ENCODE data around the gene PYY.
A peak's percentile ranks its signal among the peaks of the same experiment; 100 is the strongest.
"Not testable (repeated sequence)": the region's sequence is repeated elsewhere in the genome, so short reads cannot be mapped to it uniquely, and the experiment has no call there.

PYY gene

GRCh38 chr17:43999024-43999423 lies 45.3 kb upstream of the PYY start:
- POLR2A ChIA-PET: interaction anchor here (0.5 to 0.7 kb wide), 2 partner anchors 171 to 199 kb away, joined by 3 to 4 read pairs; no protein-coding TSS in a partner anchor

GRCh38 chr17:43998552-43998951 lies 44.8 kb upstream of the PYY start:
- ChIA-PET POLR2A (interaction anchor here (0.5 to 0.9 kb wide), 3 partner anchors 9 to 200 kb away, joined by 3 read pairs; no protein-coding TSS in a partner anchor), CTCF (interaction anchor here (0.9 to 12.4 kb wide), 7 partner anchors 13 to 170 kb away, joined by 4 to 320 read pairs (median 66); partner anchors contain the start of genes CD300LG, MPP2 and PPY)
- H3K4me3 ChIP-seq (ENCODE audit: low read depth, low read length): no peak overlapping the region
- no peak for DNase-seq (ENCODE audit: low read depth, low spot score)
- TF ChIP-seq CTCF (IDR thresholded peaks at IDR 0.05; ENCODE audit: insufficient read depth, low read length, missing control alignments): no peak

More at GRCh38 chr17:43999024-43999423, 45.3 kb upstream of the PYY start:
- H3K4me3 ChIP-seq (ENCODE audit: low read depth, low read length): no peak overlapping the region
- no peak for DNase-seq (ENCODE audit: low read depth, low spot score)
- CTCF ChIA-PET: interaction anchor here (0.9 to 12.4 kb wide), 7 partner anchors 10 to 170 kb away, joined by 4 to 320 read pairs (median 66); partner anchors contain the start of genes MPP2 and PPY
- TF ChIP-seq CTCF (IDR thresholded peaks at IDR 0.05; ENCODE audit: insufficient read depth, low read length, missing control alignments): no peak

- POLR2A ChIA-PET; DNase-seq (ENCODE audit: low read depth, low spot score); H3K4me3 ChIP-seq (ENCODE audit: low read depth, low read length): not testable (repeated sequence)
- CTCF ChIA-PET: interaction anchor here (1.0 to 12.4 kb wide), 9 partner anchors 12 to 151 kb away, joined by 3 to 320 read pairs (median 5); partner anchors contain the start of genes CD300LG, MPP2 and PPY
Observed at GRCh38 chr17:43997180-43997579, 43.4 kb upstream of the PYY start.

- CTCF ChIA-PET: interaction anchor here (0.6 to 12.4 kb wide), 19 partner anchors 10 to 165 kb away, joined by 3 to 320 read pairs (median 3); partner anchors contain the start of genes MPP2, PPY and TMEM101
- TF ChIP-seq CTCF (IDR thresholded peaks at IDR 0.05; ENCODE audit: insufficient read depth, low read length, missing control alignments): no peak
- DNase-seq (ENCODE audit: low read depth, low spot score): no peak
- H3K4me3 ChIP-seq (ENCODE audit: low read depth, low read length): no peak overlapping the region
- POLR2A ChIA-PET: no interaction called here
Observed at GRCh38 chr17:43995150-43995471, 41.4 kb upstream of the PYY start.

GRCh38 chr17:43994272-43995149 lies 40.8 kb upstream of the PYY start:
- ChIA-PET CTCF (interaction anchor here (0.8 to 12.4 kb wide), 19 partner anchors 8 to 116 kb away, joined by 3 to 320 read pairs (median 5); partner anchors contain the start of genes MPP2, PPY and TMEM101), POLR2A (no interaction called here)
- no peak for DNase-seq (ENCODE audit: low read depth, low spot score)
- TF ChIP-seq CTCF (IDR thresholded peaks at IDR 0.05; ENCODE audit: insufficient read depth, low read length, missing control alignments): peak; percentile 85
- H3K4me3 ChIP-seq (ENCODE audit: low read depth, low read length): peak overlapping the region; percentile 50

- no peak for TF ChIP-seq CTCF (IDR thresholded peaks at IDR 0.05; ENCODE audit: insufficient read depth, low read length, missing control alignments)
- DNase-seq (ENCODE audit: low read depth, low spot score): no peak
- no peak overlapping the region for H3K4me3 ChIP-seq (ENCODE audit: low read depth, low read length)
- ChIA-PET CTCF (interaction anchor here (1.0 to 9.7 kb wide), 4 partner anchors 10 to 83 kb away, joined by 3 to 66 read pairs (median 4); partner anchors contain the start of gene MPP2), POLR2A (no interaction called here)
Observed at GRCh38 chr17:43992641-43993040, 38.9 kb upstream of the PYY start.
